Measurements from ENCODE around the gene PRKAG2.

DNA sequence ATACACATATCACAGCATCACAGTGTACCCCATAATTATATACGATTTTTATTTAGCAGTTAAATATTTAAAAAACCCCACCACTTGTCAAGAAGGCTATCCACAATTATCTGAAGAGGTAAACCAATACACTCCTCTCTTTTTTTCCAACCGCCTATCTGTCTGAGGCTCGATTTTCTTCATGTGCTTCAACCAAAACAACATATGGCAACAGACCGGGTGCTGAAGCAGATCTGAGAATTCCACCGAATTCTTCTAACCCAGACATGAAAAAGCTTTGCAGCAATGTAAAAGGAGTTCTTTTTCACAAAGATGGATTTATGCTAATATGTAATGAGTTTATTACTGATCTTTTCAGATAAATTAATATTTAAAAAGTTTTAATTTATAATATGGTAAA lies 224.8 kb downstream of the PRKAG2 start:
- TF ChIP-seq, protein P1, sequence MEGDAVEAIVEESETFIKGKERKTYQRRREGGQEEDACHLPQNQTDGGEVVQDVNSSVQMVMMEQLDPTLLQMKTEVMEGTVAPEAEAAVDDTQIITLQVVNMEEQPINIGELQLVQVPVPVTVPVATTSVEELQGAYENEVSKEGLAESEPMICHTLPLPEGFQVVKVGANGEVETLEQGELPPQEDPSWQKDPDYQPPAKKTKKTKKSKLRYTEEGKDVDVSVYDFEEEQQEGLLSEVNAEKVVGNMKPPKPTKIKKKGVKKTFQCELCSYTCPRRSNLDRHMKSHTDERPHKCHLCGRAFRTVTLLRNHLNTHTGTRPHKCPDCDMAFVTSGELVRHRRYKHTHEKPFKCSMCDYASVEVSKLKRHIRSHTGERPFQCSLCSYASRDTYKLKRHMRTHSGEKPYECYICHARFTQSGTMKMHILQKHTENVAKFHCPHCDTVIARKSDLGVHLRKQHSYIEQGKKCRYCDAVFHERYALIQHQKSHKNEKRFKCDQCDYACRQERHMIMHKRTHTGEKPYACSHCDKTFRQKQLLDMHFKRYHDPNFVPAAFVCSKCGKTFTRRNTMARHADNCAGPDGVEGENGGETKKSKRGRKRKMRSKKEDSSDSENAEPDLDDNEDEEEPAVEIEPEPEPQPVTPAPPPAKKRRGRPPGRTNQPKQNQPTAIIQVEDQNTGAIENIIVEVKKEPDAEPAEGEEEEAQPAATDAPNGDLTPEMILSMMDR (IDR thresholded peaks at IDR 0.05; ENCODE audit: insufficient read depth, low read length, poor library complexity, severe bottlenecking), result no peak
- TF ChIP-seq EZH2phosphoT487 (conservative IDR thresholded peaks at IDR 0.05; ENCODE audit: low read length), result no peak
